ENCODE results near the gene CLIP1.
A peak's percentile ranks its signal among the peaks of the same experiment; 100 is the strongest.
"Not testable (repeated sequence)": the region's sequence is repeated elsewhere in the genome, so short reads cannot be mapped to it uniquely, and the experiment has no call there.

CLIP1 gene

DNA sequence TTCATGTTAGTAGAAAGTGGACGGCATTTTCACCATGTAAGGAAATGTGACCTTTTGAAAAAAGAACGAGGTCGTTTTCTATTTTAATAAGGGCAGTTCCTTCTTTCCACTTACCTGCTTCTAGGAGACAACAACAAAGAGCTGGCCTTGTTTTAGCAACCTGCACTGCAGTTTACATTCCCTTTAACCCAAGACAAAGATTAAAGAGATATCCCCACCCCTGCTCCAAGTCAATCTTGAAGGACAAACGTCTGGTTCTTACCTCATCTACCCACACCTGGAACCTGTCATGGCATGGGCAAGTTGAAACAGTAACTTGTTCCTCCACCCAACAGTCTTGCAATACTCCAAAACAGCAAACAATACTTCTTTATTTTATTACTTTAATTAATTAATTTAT, 45.5 kb upstream of the CLIP1 start:
- no peaks in the 10 kb centered on the region for H3K4me1 ChIP-seq (ENCODE audit: low read length)
- no peak for TF ChIP-seq EZH2 (optimal IDR thresholded peaks at IDR 0.05; ENCODE audit: low read depth, low read length)
- TF ChIP-seq, protein P1, sequence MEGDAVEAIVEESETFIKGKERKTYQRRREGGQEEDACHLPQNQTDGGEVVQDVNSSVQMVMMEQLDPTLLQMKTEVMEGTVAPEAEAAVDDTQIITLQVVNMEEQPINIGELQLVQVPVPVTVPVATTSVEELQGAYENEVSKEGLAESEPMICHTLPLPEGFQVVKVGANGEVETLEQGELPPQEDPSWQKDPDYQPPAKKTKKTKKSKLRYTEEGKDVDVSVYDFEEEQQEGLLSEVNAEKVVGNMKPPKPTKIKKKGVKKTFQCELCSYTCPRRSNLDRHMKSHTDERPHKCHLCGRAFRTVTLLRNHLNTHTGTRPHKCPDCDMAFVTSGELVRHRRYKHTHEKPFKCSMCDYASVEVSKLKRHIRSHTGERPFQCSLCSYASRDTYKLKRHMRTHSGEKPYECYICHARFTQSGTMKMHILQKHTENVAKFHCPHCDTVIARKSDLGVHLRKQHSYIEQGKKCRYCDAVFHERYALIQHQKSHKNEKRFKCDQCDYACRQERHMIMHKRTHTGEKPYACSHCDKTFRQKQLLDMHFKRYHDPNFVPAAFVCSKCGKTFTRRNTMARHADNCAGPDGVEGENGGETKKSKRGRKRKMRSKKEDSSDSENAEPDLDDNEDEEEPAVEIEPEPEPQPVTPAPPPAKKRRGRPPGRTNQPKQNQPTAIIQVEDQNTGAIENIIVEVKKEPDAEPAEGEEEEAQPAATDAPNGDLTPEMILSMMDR (IDR thresholded peaks at IDR 0.05; ENCODE audit: low read length): no peak
- no peak for TF ChIP-seq EZH2phosphoT487 (IDR thresholded peaks at IDR 0.05; ENCODE audit: low read length)
- H3K9me2 ChIP-seq (replicated peaks; ENCODE audit: insufficient read depth, low read length): no peaks in the 10 kb centered on the region
- no peak overlapping the region for H3K4me3 ChIP-seq (ENCODE audit: low read length)
- H3K9me3 ChIP-seq (replicated peaks; ENCODE audit: insufficient read depth, low read length): no peaks in the 10 kb centered on the region
- no peaks in the 10 kb centered on the region for H3K79me2 ChIP-seq (ENCODE audit: low read length)
- no peak for DNase-seq
- H4K20me1 ChIP-seq (ENCODE audit: insufficient read depth, low read length): no peaks in the 10 kb centered on the region
- H3K27ac ChIP-seq (ENCODE audit: low read length): no peak overlapping the region
- H3K4me2 ChIP-seq (ENCODE audit: low read depth, low read length): no peak overlapping the region
- no peaks in the 10 kb centered on the region for H3K36me3 ChIP-seq (replicated peaks; ENCODE audit: insufficient read depth, low read length)
- no peaks in the 10 kb centered on the region for H3F3A ChIP-seq (ENCODE audit: insufficient read depth, low read length)
- H3K27me3 ChIP-seq (replicated peaks; ENCODE audit: insufficient read depth, low read length): no peaks in the 10 kb centered on the region
- no peak overlapping the region for H2AFZ ChIP-seq (ENCODE audit: low read length)
- no peak overlapping the region for H3K9ac ChIP-seq (ENCODE audit: low read length)

DNA sequence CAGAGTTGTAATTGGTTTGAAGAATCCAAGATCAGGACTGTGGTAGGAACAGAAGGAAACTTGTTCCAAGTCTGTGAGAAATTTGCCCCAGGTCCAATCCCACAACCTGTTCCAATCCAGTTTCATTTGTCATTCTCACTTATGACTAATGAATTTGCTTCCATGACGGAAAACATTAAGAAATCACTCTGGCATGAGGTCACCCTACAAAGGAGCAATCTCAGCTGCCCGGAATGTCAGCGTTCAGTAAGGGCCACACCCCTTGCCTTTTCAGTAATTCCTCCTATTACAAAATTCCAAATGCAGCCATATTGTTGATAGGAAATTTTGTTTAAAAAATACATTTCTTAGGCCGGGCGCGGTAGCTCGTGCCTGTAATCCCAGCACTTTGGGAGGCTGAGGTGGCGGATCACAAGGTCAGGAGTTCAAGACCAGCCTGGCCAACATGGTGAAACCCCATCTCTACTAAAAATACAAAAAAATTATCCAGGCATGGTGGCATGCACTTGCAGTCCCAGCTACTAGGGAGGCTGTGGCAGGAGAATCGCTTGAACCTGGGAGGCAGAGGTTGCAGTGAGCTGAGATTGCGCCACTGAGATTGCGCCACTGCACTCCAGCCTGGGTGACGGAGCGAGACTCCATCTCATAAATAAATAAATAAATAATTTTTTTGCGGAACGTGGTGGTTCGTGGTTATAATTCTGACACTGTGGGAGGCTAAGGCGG, 42.0 kb upstream of the CLIP1 start:
- not testable (repeated sequence) for H3K36me3 ChIP-seq (replicated peaks; ENCODE audit: insufficient read depth, low read length); H3K4me3 ChIP-seq (ENCODE audit: low read length); DNase-seq; H3K4me1 ChIP-seq (ENCODE audit: low read length); H3K4me2 ChIP-seq (ENCODE audit: low read depth, low read length); H3K27me3 ChIP-seq (replicated peaks; ENCODE audit: insufficient read depth, low read length); H3F3A ChIP-seq (ENCODE audit: insufficient read depth, low read length); H4K20me1 ChIP-seq (ENCODE audit: insufficient read depth, low read length); H3K9me2 ChIP-seq (replicated peaks; ENCODE audit: insufficient read depth, low read length); H3K9me3 ChIP-seq (replicated peaks; ENCODE audit: insufficient read depth, low read length); H3K79me2 ChIP-seq (ENCODE audit: low read length); H2AFZ ChIP-seq (ENCODE audit: low read length); H3K9ac ChIP-seq (ENCODE audit: low read length); H3K27ac ChIP-seq (ENCODE audit: low read length)

DNA sequence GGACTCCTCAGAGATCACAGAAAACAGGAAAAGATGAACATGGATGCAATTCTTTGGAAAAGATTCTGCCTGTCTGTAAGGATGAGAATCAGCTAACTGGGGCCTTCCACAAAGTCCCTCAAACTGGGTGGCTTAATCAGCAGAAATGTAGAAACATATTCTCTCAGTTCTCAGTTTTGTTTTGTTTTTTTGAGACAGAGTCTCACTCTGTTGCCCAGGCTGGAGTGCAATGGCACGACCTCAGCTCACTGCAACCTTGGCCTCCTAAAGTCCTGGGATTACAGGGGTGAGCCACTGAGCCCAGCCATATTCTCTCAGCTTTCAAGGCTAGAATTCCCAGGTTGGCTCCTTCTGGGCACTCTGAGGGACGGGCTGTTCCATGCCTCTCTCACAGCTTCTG, 38.2 kb upstream of the CLIP1 start:
- Histone ChIP-seq H3K4me3 (ENCODE audit: low read length) (no peak overlapping the region), H3K36me3 (replicated peaks; ENCODE audit: insufficient read depth, low read length) (no peaks in the 10 kb centered on the region), H3K79me2 (ENCODE audit: low read length) (no peaks in the 10 kb centered on the region), H2AFZ (ENCODE audit: low read length) (peak overlapping the region; percentile 47), H3K4me1 (ENCODE audit: low read length) (peaks cover 8% of the 10 kb centered on the region; the same call in 1 of the 2 replicates), H3K9me2 (replicated peaks; ENCODE audit: insufficient read depth, low read length) (no peaks in the 10 kb centered on the region), H3K4me2 (ENCODE audit: low read depth, low read length) (peak overlapping the region; percentile 45; the same call in 1 of the 2 replicates), H3K27me3 (replicated peaks; ENCODE audit: insufficient read depth, low read length) (no peaks in the 10 kb centered on the region), H4K20me1 (ENCODE audit: insufficient read depth, low read length) (no peaks in the 10 kb centered on the region), H3K27ac (ENCODE audit: low read length) (peak overlapping the region; percentile 37; the same call in 1 of the 2 replicates), H3K9me3 (replicated peaks; ENCODE audit: insufficient read depth, low read length) (no peaks in the 10 kb centered on the region), H3K9ac (ENCODE audit: low read length) (no peak overlapping the region), H3F3A (ENCODE audit: insufficient read depth, low read length) (no peaks in the 10 kb centered on the region; the same call in 1 of the 2 replicates)
- TF ChIP-seq EZH2 (optimal IDR thresholded peaks at IDR 0.05; ENCODE audit: low read depth, low read length) (no peak), EZH2phosphoT487 (IDR thresholded peaks at IDR 0.05; ENCODE audit: low read length) (no peak)
- TF ChIP-seq, protein P1 (IDR thresholded peaks at IDR 0.05; ENCODE audit: low read length): no peak
- DNase-seq: peak; percentile 14

DNA sequence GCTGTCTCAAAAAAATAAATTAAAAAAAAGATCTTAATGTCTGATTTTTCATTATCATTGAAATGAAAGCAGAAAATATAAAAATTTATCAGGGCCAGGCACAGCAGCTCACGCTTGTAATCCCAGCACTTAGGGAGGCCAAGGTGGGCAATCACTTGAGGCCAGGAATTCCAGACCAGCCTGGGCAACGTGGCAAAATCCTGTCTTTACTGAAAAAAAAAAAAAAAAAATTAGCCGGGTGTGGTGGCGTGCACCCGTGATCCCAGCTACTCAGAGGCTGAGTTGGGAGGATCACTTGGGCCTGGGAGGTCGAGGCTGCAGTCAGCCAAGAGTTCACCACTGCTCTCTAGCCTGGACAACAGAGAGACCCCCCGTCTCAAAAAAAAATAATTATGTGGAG, 37.6 kb upstream of the CLIP1 start:
- no peak for DNase-seq
- H3K27ac ChIP-seq (ENCODE audit: low read length): peak overlapping the region; percentile 37; the same call in 1 of the 2 replicates
- H3K9ac ChIP-seq (ENCODE audit: low read length): no peak overlapping the region
- H3K36me3 ChIP-seq (replicated peaks; ENCODE audit: insufficient read depth, low read length): no peaks in the 10 kb centered on the region
- H3K79me2 ChIP-seq (ENCODE audit: low read length): no peaks in the 10 kb centered on the region
- no peak overlapping the region for H2AFZ ChIP-seq (ENCODE audit: low read length)
- peaks cover 8% of the 10 kb centered on the region; the same call in 1 of the 2 replicates for H3K4me1 ChIP-seq (ENCODE audit: low read length)
- H3K4me2 ChIP-seq (ENCODE audit: low read depth, low read length): no peak overlapping the region; the same call in 1 of the 2 replicates
- H4K20me1 ChIP-seq (ENCODE audit: insufficient read depth, low read length): no peaks in the 10 kb centered on the region
- no peak overlapping the region for H3K4me3 ChIP-seq (ENCODE audit: low read length)
- H3K9me2 ChIP-seq (replicated peaks; ENCODE audit: insufficient read depth, low read length): no peaks in the 10 kb centered on the region
- H3K9me3 ChIP-seq (replicated peaks; ENCODE audit: insufficient read depth, low read length): no peaks in the 10 kb centered on the region
- TF ChIP-seq EZH2phosphoT487 (IDR thresholded peaks at IDR 0.05; ENCODE audit: low read length) (no peak), EZH2 (optimal IDR thresholded peaks at IDR 0.05; ENCODE audit: low read depth, low read length) (no peak)
- TF ChIP-seq, protein P1 (IDR thresholded peaks at IDR 0.05; ENCODE audit: low read length): no peak
- H3K27me3 ChIP-seq (replicated peaks; ENCODE audit: insufficient read depth, low read length): no peaks in the 10 kb centered on the region
- no peaks in the 10 kb centered on the region; the same call in 1 of the 2 replicates for H3F3A ChIP-seq (ENCODE audit: insufficient read depth, low read length)
